ENCODE results near the gene MCF2L2.

The MCF2L2 gene

GRCh38 chr3:183306798-183307671 is 121.4 kb downstream of the MCF2L2 start:
- H3K4me1 ChIP-seq (ENCODE audit: control insufficient read depth in 1 of 2, insufficient read depth in 1 of 2, low read depth in 1 of 2, low read length in 1 of 2) = peaks cover 47 to 53% of the 10 kb centered on the region in 2 experiments
- H3K4me3 ChIP-seq (ENCODE audit: low read depth in 1 of 2, low read length in 1 of 2) = peak overlapping the region; percentile 34 to 45
- no peak for TF ChIP-seq CTCF (IDR thresholded peaks at IDR 0.05)
- no peaks in the 10 kb centered on the region for H3K36me3 ChIP-seq
- H3K27me3 ChIP-seq = no peaks in the 10 kb centered on the region
- H3K27ac ChIP-seq = peak overlapping the region; percentile 89
- no peaks in the 10 kb centered on the region for H3K9me3 ChIP-seq

- Histone ChIP-seq H3K36me3 (no peaks in the 10 kb centered on the region), H3K27ac (peak overlapping the region; percentile 54), H3K4me1 (ENCODE audit: control insufficient read depth in 1 of 2, insufficient read depth in 1 of 2, low read depth in 1 of 2, low read length in 1 of 2) (peaks cover 48 to 49% of the 10 kb centered on the region in 2 experiments), H3K27me3 (no peaks in the 10 kb centered on the region), H3K4me3 (ENCODE audit: low read depth in 1 of 2, low read length in 1 of 2) (no peak overlapping the region), H3K9me3 (no peaks in the 10 kb centered on the region)
- TF ChIP-seq CTCF (IDR thresholded peaks at IDR 0.05) = no peak
Measured at GRCh38 chr3:183303690-183304089, 124.7 kb downstream of the MCF2L2 start.

DNA sequence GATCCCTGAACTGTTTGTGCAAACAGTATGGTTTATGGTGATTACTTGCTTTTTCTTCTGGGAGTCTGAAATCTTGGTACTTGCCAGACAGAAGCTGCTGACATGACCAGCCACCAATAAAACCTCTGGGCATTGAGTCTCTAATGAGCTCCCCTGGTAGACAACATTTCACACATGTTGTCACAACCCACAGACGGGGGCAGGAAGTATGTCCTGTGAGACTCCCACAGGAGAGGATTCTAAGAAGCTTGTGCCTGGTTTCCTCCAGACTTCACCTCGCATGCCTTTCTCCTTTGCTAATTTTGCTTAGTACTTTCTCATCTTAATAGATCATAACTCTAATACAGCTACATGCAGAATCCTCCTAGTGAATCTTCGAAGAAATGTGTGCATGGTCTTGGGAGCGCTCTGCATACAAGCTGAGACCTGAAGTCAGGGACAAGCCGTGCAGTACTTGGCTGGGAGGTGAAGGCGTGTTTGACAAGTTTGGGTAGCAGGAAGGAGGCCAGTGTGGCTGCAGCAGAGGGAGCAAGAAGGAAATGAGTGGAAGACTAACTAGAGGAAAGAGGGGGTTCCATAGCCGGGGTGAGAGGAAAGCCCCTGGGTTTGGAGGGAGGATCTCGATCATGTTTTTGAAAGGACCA is 126.4 kb downstream of the MCF2L2 start:
- H3K27ac ChIP-seq = no peak overlapping the region
- H3K4me3 ChIP-seq (ENCODE audit: low read depth in 1 of 2, low read length in 1 of 2) = no peak overlapping the region
- no peaks in the 10 kb centered on the region for H3K27me3 ChIP-seq
- TF ChIP-seq CTCF (IDR thresholded peaks at IDR 0.05) = no peak
- H3K9me3 ChIP-seq = no peaks in the 10 kb centered on the region
- H3K4me1 ChIP-seq (ENCODE audit: control insufficient read depth in 1 of 2, insufficient read depth in 1 of 2, low read depth in 1 of 2, low read length in 1 of 2) = peaks cover 48 to 49% of the 10 kb centered on the region in 2 experiments
- no peaks in the 10 kb centered on the region for H3K36me3 ChIP-seq

DNA sequence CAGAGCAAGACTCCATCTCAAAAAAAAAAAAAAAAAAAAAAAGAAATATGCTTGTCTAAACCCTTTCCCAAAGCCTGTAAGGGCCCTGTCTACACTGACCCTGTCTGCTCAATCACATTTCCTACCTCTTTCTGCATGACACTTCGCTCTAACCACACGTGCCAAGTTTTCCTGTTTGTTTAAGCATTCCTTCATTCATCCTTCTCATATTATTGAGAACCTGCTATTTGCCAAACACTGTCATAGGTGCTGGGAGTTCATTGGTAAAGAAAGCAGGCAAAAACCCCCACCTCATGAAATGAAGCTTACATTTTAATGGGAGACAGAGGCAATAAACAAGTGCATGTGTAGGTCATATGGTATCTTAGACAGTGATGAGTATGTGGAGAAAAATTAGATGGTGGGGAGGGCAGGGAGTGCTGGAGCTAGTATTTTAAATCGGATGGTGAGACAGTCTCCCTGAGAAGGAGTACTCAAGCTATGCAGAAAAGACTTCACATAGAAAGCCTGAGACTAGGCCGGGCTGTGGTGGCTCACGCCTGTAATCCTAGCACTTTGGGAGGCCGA is 127.3 kb downstream of the MCF2L2 start:
- Histone ChIP-seq H3K36me3 (no peaks in the 10 kb centered on the region), H3K27me3 (no peaks in the 10 kb centered on the region), H3K4me1 (ENCODE audit: control insufficient read depth in 1 of 2, insufficient read depth in 1 of 2, low read depth in 1 of 2, low read length in 1 of 2) (peaks cover 49% of the 10 kb centered on the region in 2 experiments), H3K4me3 (ENCODE audit: low read depth in 1 of 2, low read length in 1 of 2) (no peak overlapping the region), H3K27ac (no peak overlapping the region), H3K9me3 (no peaks in the 10 kb centered on the region)
- no peak for TF ChIP-seq CTCF (IDR thresholded peaks at IDR 0.05)

DNA sequence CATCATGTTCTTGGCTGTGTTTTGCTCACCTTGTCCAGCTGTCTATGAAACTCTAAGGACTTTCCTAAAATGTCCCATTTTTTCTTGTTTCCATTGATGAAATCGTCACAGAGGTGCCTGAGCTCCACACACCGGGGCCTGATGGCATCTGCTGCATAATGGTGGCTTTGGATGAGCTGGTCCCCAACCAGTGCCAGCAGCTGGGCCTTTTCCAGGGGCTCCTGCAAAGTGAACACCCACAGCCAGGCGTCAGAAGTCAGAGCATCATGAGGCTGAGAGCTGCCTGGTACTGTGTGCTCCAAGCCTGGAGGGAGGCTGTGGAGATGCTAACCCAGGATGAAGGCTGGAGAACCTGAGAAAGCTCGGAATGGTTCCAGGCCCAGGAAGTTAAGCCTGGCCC is 128.4 kb downstream of the MCF2L2 start:
- H3K4me3 ChIP-seq (ENCODE audit: low read depth in 1 of 2, low read length in 1 of 2) = no peak overlapping the region
- TF ChIP-seq CTCF (IDR thresholded peaks at IDR 0.05) = no peak
- H3K27me3 ChIP-seq = no peaks in the 10 kb centered on the region
- no peak overlapping the region for H3K27ac ChIP-seq
- no peaks in the 10 kb centered on the region for H3K36me3 ChIP-seq
- H3K4me1 ChIP-seq (ENCODE audit: control insufficient read depth in 1 of 2, insufficient read depth in 1 of 2, low read depth in 1 of 2, low read length in 1 of 2) = peaks cover 57% of the 10 kb centered on the region in 2 experiments
- no peaks in the 10 kb centered on the region for H3K9me3 ChIP-seq
